HG02763 (cell line): ENCODE results near the gene SBF2.
"Not testable (repeated sequence)": the region's sequence is repeated elsewhere in the genome, so short reads cannot be mapped to it uniquely, and the experiment has no call there.

Experiments
- ATAC-seq: cut with Tn5 transposase; IDR thresholded peaks from one replicate; pipeline ENCODE4 v1.9.1; 2021; ENCODE audit warnings: mild to moderate bottlenecking, moderate library complexity; ENCODE audit not compliant: unreplicated experiment

Gene SBF2

GRCh38 chr11:10205928-10206327, 88.1 kb downstream of the SBF2 start:
- no peak for ATAC-seq

DNA sequence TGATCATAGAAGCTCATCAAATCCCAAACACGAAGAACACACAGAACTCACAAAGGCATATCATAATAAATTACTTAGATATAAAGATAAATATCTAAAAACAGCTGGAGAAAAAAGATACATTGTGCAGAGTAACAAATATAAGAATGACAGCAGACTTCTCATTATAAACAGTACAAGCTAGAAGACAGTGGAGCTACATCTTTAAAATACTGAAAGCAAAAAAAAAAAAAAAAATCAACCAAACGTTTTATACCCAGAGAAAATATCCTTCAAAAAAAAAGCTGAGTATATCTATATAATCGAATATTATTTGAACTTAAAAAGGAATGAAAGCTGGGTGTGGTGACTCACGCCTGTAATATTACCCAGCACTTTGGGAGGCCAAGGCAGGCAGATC, 90.0 kb downstream of the SBF2 start:
- ATAC-seq, result no peak

DNA sequence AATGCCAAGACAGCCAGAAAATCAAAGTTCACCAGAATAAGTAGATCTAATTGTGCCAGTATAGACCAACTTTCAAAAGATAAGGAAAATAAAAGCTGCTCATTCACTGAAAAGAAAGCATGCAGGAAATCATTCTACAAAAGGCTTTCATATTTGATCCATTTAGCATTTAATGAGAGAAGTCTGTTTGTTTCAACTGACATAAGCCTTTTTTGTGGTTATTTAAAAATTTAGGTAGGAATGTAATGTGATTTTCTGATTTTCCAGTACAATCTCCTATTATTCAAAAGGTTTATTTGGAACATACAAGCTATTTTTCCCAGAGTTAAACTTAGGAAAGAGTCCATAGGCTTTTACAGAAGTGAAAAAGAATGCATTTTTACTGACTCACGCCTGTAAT, 92.7 kb downstream of the SBF2 start:
- no peak for ATAC-seq

DNA sequence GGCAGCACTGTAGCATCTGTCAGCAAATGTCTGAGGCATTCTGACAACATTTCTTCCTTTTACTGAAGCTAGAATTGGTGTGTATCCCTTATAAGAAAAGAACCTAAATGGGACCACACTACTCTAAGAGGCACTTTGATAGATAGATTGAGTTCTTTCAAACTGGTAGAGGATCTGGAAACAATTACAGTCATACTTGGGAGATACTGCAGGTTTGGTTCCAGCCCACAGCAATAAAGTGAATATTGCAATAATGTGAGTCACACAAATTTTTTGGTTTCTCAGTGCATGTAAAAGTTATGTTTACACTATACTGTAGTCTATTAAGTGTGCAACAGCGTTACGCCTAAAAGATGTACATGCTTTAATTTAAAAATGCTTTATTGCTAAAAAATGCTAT, 96.9 kb downstream of the SBF2 start:
- ATAC-seq, result no peak

DNA sequence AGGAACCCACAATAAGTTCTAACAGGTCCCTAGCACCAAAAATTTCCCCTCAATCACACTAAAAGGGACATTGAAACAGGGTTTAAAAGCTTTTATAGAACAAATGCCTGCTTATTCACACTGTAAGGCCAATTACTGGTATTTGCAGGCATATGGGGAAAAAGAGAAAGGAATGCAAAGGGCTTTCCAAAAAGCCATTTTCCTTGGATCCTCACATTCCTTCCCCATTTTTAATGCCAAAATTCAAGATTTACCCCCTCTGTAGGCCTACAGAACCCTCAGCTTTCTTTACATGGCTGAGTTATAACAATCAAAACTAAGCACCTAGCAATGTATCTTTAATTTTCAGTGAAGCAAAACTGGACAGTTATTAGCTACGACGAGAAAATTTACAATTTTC, 102.0 kb downstream of the SBF2 start:
- no peak for ATAC-seq

DNA sequence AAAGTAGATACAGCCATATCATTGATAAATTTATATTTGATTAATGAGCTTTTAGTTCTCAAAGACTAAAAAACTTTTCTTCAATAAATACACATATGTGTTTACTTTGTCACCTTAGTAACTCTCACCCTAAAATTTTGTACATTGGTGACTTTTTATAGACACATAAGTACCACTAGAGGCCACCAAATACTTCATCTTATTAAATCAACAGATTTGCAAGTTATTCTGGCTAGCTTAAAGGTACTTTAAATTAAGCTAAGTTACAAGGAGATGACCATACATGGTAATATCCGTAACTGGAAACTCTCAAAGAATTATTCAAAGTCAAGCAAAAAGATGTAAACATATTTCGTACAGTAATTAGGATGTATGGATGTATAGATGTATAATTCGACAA, 112.2 kb downstream of the SBF2 start:
- no peak for ATAC-seq

GRCh38 chr11:10164621-10165020, 129.4 kb downstream of the SBF2 start:
- no peak for ATAC-seq

DNA sequence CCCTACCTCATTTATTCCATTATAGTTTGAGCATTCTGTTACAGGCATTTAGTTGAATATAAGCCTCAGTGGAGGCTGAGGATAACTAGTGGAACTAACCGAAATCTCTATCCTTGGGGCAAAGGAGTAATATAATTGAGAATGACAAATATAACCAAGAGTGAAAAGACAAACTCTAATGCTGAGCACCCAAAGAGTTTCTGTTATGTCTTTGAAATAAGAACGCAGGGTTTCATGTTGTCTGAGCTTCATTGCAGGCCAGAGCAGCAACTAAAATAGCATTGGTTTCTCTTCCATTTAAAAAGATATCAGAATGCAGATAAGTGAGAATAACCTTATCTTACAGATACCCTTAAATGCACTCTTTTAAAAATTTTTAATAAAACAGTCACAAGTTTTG, 131.8 kb downstream of the SBF2 start:
- ATAC-seq, result no peak

GRCh38 chr11:10160350-10160749, 133.7 kb downstream of the SBF2 start:
- ATAC-seq, result no peak

GRCh38 chr11:10158461-10158860, 135.6 kb downstream of the SBF2 start:
- ATAC-seq, result no peak

DNA sequence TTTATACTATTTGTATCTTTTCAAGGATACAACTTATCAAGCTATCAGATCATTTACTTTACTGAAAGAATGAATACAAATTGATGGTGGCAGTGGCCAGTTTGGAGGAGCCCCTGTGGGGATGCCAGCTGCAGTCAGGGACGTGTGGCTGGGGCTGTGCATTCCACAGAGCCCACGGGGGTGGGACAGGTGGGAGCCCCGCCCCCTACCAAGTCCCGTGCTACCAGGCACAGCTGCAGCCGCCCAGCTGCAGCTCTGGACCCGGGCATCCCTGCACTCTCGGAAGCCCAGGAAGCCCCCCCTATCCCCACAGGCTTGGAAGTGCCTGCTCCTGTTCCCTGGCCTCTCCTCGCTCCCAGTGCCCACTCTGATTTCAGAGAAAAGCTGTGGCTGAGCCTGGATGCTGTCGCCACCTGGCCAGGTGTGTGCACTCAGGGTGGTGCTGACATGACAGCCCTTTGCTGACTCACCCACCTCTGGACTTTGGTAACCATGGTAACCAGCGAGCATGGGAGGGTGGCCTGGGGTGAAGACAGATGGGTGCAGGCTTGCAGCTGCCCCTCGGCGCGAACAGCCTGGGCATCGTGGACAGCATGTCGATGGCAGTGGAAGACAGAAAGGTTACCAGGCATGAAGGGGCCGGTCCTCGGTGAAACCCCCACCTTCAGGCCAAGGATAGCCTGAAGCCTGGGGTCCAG, 138.1 kb downstream of the SBF2 start:
- no peak for ATAC-seq

DNA sequence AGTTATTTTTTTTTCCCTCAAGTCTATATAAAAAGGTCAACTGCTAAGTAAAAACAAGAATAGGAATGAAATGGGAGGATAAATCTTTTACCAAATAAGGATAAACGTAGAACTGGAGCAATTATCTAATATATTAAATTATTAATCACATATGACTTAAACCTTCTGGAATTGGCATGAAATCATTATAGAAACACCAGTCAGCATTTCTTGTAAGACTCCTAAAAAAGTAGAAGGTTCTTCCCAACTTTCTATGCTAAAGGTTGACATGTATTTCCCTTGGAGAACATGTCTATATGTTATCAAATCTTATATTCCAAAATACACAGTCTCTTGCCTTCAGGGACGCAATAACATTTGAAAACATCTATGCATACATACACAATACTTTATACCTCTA, 143.2 kb downstream of the SBF2 start:
- no peak for ATAC-seq

DNA sequence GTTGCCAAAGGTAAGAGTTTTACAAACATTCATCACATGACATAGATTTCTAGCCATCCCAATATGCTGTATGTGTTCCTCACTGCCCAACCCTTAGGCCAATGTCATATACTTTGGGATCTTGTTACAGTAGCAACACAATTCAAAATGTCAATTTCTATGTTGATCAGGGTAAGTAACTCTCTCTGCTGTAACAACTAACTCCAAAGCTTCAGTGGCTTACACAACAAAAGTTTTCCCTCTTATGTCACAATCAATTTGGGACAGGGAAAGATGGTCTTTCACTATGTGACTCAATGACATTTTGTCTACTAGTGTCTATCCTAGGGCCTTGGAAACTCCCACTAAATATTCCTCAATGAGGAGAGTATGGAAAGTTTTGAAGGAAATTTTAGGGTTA, 144.5 kb downstream of the SBF2 start:
- no peak for ATAC-seq

DNA sequence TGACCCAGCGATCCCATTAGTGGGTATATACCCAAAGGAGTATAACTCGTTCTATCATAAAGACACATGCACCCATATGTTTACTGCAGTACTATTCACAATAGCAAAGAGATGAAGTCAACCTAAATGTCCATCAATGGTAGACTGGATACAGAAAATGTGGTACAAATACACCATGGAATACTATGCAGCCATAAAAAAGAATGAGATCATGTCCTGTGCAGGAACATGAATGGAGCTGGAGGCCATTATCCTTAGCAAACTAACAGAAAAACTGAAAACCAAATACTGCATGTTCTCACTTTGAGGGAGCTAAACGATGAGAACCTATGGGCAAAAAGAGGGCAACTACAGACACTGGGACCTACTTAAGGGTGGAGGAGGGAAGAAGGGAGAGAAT, 146.8 kb downstream of the SBF2 start:
- no peak for ATAC-seq

DNA sequence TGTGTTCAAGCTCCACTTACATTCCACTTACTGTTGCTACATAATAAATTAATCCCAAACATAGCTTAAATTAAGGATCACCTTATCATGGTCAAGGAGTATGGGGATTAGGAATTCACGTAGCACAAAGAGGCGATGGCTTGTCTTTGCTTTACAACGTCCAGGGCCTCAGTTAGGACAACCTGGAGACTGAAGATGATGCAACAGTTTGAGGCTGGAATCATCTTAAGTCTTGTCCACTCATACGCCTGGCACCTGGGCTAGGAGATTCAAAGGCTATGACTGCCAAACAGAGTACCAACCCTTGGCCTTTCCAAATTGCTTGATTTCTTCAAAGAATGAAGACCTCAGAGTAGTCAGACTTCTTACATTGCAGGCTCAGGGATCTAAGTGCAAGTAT, 149.1 kb downstream of the SBF2 start:
- no peak for ATAC-seq

DNA sequence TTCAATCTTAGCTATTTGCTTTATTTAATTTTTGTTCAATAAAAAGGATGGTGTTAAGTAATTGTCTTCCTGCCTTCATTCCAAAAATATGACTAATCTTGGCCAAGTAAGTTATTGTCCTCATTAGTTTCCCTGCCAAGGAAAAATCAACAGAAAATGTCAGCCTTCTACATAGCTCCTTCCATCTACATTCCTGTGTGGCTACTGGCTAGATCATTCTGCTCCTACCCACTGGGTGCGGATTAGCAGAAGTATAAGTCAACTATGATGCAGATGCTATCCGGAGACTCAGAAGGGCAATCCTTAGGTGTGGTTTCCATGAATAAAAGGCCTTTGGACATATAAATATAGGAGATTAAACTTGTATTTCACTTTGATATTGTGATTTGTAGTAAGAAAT, 154.4 kb downstream of the SBF2 start:
- ATAC-seq, result no peak

DNA sequence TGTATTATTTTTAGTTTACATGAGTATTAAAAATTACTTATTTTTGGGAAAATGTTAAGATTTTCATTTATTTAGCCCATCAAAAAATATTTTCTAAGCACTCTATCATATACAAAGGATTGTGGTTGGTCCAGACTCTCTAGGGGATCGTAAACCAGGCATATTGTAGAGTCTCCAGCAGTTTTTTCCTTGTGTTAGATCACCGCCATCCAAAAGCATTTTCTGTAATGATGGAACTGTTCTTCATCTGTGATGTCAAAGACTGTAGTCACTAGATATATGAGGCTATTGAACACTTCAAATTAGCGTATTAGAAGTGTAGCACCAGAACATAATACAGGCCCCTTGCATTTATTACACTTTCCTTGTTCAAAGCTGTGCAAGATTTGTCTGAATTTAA, 154.9 kb downstream of the SBF2 start:
- no peak for ATAC-seq

GRCh38 chr11:10134975-10135481, 159.0 kb downstream of the SBF2 start:
- no peak for ATAC-seq

GRCh38 chr11:10134226-10134625, 159.8 kb downstream of the SBF2 start:
- ATAC-seq, result not testable (repeated sequence)

GRCh38 chr11:10133251-10133650, 160.8 kb downstream of the SBF2 start:
- ATAC-seq, result not testable (repeated sequence)

DNA sequence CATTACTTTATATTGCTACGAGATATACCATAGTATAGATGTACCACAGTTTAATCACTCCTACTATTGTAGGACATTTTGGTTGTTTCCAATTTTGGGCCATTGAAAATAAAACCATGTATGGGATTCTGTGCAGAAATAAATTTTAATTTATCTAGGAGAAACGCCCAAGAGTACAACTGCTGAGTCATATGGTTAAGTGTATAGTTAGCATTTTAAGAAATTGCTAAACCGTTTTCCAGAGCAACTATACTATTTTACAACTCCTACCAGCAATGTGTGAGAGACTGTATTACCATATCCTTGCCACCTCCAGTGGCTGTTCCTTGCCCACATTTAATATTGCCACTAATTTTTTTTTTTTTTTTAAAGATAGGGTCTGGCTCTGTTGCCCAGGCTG, 163.1 kb downstream of the SBF2 start:
- no peak for ATAC-seq

- ATAC-seq, result not testable (repeated sequence)
These were observed 164.8 kb downstream of the SBF2 start for GRCh38 chr11:10129184-10129583.

- ATAC-seq, result no peak
These were observed 168.4 kb downstream of the SBF2 start for GRCh38 chr11:10125522-10126133.
